Aorta (tissue), 5 donors: Measurements from ENCODE around the gene GPR18. TPM values are rescaled to one million over a fixed set of nuclear protein-coding genes. Genes with fewer than 3 reads are reported as not detected.

ENCODE experiments used
- ATAC-seq: fragments of 200-7000 bp; cut with Tn5 transposase; one replicate; pipeline ENCODE4 v1.9.1; 2022; ENCODE audit warnings: moderate library complexity; ENCODE audit not compliant: low FRiP score
- DNase-seq, 2 donors: peaks; one replicate each; pipeline ENCODE4 v3.0.0-alpha.2; 2020
- H3K27ac ChIP-seq, 2 donors: one replicate each; pipeline ENCODE4 v1.5.1; 2013; ENCODE audit warnings: low read length in 2 of 2, mild to moderate bottlenecking in 2 of 2, moderate library complexity in 2 of 2, control low read depth in 1 of 2, inconsistent platforms in 1 of 2, low read depth in 1 of 2
- H3K27me3 ChIP-seq, 2 donors: one replicate each; pipeline ENCODE4 v1.6.1; 2013; ENCODE audit warnings: control low read depth in 1 of 2, low read length in 1 of 2, mild to moderate bottlenecking in 1 of 2, moderate library complexity in 1 of 2; ENCODE audit not compliant: insufficient read depth in 2 of 2, control insufficient read depth in 1 of 2
- H3K36me3 ChIP-seq, 2 donors: one replicate each; pipeline ENCODE4 v1.6.1; 2013; ENCODE audit warnings: control low read depth in 1 of 2, low read length in 1 of 2, mild to moderate bottlenecking in 1 of 2; ENCODE audit not compliant: insufficient read depth in 2 of 2, control insufficient read depth in 1 of 2
- H3K4me1 ChIP-seq, 2 donors: one replicate each; pipeline ENCODE4 v1.6.1; 2013; ENCODE audit warnings: low read length in 2 of 2, control low read depth in 1 of 2, mild to moderate bottlenecking in 1 of 2, moderate library complexity in 1 of 2; ENCODE audit not compliant: insufficient read depth in 2 of 2, control insufficient read depth in 1 of 2
- H3K4me3 ChIP-seq, 2 donors: one replicate each; pipeline ENCODE4 v1.5.1; 2013; ENCODE audit warnings: low read length in 2 of 2, control low read depth in 1 of 2, mild to moderate bottlenecking in 1 of 2
- H3K9me3 ChIP-seq: one replicate; pipeline ENCODE4 v1.6.1; 2013; ENCODE audit warnings: mild to moderate bottlenecking, low read length; ENCODE audit not compliant: control insufficient read depth
- WGBS, 2 donors: extraction: QIAGEN DNeasy Blood & Tissue Kit; methylation state at CpG; one replicate each; pipeline ENCODE4 v1.1.7; 2013; 5-methylcytosine and 5-hydroxymethylcytosine counted together
- intact Hi-C, 2 donors: fragments of 100-400 bp; cut with DNase I; formaldehyde crosslinking; loops; one replicate each; pipeline versions ENCODE4 v1.14.2 to v1.15.0; 2022
- long read RNA-seq, 2 donors: library from polyadenylated mRNA; unstranded; transcript quantifications; one replicate each; pipeline ENCODE4 v2.0.0, GENCODE V29; 2020 to 2021
- polyA plus RNA-seq, 2 donors: library from polyadenylated mRNA; stranded (reverse); fragments of 200-250 nt; gene quantifications; one replicate each; pipeline ENCODE4 v1.2.3, GENCODE V29; 2013
- total RNA-seq, 2 donors: library from RNA; stranded (reverse); fragmentation: NEBNext Ultra II Directional; extraction: Animal tissue kit (Norgen Biotek cat#: 25700); gene quantifications; one replicate each; pipeline ENCODE4 v1.2.1, GENCODE V29; 2021
- donor health status: healthy with polysubstance abuse.
- donor health status: Bipolar disorder and iron deficiency.
- donor health status: DM: no; HTN: no; CAD: no.
- donor health status: DM: no; HTN: no; CAD: no.
- donor health status: DM: yes; HTN: yes; CAD: no.

Gene GPR18, protein sequence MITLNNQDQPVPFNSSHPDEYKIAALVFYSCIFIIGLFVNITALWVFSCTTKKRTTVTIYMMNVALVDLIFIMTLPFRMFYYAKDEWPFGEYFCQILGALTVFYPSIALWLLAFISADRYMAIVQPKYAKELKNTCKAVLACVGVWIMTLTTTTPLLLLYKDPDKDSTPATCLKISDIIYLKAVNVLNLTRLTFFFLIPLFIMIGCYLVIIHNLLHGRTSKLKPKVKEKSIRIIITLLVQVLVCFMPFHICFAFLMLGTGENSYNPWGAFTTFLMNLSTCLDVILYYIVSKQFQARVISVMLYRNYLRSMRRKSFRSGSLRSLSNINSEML
- under 1 TPM; 0.24 to 0.55 TPM for total RNA-seq
- 1 to 10 TPM in 1 of 2 donors, not detected in 1; 1.5 TPM for polyA plus RNA-seq
- long read RNA-seq, donor 1 = 0 reads
- long read RNA-seq, donor 2, partial matches to known transcripts = 0 of 3 reads
- long read RNA-seq, donor 2, other reads (novel, unspliced or antisense) = 3 of 3 reads

DNA sequence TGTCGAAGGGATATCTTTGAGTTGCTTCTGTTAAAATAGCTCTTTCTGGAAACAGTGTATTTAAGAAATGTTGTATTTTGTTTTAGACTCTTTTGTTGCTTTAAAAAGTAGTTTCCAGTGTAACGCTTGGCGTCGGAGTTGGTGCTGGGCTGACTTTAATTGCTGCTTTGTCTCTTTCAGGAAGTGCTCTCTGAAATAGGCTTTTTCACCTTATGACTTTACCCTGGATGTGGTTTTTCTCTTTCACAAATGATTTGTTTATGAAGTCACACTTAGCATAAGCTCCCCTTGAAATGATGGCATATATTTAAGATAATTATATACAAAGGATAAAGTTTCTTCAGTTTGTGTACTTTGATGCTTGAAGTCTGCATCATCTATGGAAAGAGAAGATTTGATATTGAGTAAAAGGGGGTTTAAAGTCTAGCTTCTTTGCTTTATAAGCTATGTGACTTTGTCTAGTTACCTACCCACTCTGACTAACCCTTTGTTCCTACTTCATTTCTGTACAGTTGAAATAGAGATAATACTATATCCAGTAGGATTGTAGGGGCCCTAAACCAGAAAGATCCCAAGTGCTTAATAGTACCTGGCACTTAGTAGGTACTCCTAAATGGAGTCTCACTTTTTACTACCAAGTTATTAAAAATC, at the start of gene GPR18:
Gene GPR18, minus strand, starts transcription at position 170 of the 651 bp plus-strand sequence. CDS start 2,507 bp downstream, outside the sequence.
- no peak within 1 kb of the TSS for H3K4me3 ChIP-seq
- intact Hi-C loops = no loop called here
- no peak within 1 kb of the TSS for H3K27ac ChIP-seq

GRCh38 chr13:99307648-99308339, 49.6 kb upstream of the GPR18 start:
- ATAC-seq (no peak), DNase-seq (peak in 1 of 2 donors; percentile 67)
- H3K27ac ChIP-seq = peak overlapping the region; percentile 77 to 95
- no peaks in the 10 kb centered on the region for H3K36me3 ChIP-seq
- H3K4me1 ChIP-seq = peaks cover 3 to 4% of the 10 kb centered on the region in 2 donors
- 20 to 21% methylated on average over 6 of the region's 6 CpGs for WGBS, 2 donors
- no peaks in the 10 kb centered on the region for H3K9me3 ChIP-seq
- H3K27me3 ChIP-seq = no peaks in the 10 kb centered on the region
- intact Hi-C loops = no loop called here
- H3K4me3 ChIP-seq = no peak overlapping the region

More for the DNA sequence above, at the start of gene GPR18:
- Histone ChIP-seq H3K27me3 (no peaks in the 10 kb centered on the region), H3K36me3 (peaks cover 0 to 3% of the 10 kb centered on the region in 2 donors), H3K4me1 (no peaks in the 10 kb centered on the region), H3K9me3 (no peaks in the 10 kb centered on the region)
- DNase-seq = no peak
- 86 to 90% methylated on average over 4 of the region's 4 CpGs for WGBS, 2 donors
- ATAC-seq = no peak

DNA sequence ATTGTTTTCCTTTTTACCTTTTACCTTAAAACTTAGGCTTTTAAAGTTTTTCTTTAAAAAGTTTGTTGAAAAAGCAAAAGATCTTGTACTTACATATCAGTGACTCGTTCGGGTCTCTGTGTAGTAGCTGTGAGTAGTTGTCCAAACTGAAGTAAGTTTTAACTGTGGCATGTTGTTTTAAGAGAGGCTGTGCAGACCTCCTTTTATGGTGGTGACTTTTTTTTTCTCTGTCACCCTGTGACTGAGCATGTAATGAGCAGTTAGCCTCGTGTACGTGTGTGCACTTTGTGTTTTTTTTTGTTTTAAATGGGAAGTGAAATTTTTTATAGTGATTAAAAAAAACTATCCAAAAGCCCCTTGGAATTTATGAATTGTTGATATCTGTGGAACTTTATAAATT, 49.1 kb upstream of the GPR18 start, which contains the start of gene GPR183:
Gene GPR183, minus strand, starts transcription at position 153 of the 400 bp plus-strand sequence. CDS start 11,254 bp downstream, outside the sequence.
- Histone ChIP-seq H3K4me3 (peak within 1 kb of the TSS in 1 of 2 donors; percentile 2), H3K27ac (peak within 1 kb of the TSS; percentile 77 to 95), H3K9me3 (no peaks in the 10 kb centered on the region), H3K36me3 (no peaks in the 10 kb centered on the region), H3K27me3 (no peaks in the 10 kb centered on the region), H3K4me1 (peaks cover 3 to 4% of the 10 kb centered on the region in 2 donors)
- intact Hi-C loops = no loop called here
- WGBS, 2 donors = 1 to 3% methylated on average over 4 of the region's 4 CpGs
- DNase-seq (no peak), ATAC-seq (peak; percentile 82)

GRCh38 chr13:99305566-99305965, 47.4 kb upstream of the GPR18 start:
- Histone ChIP-seq H3K36me3 (no peaks in the 10 kb centered on the region), H3K4me1 (peaks cover 3 to 4% of the 10 kb centered on the region in 2 donors), H3K27me3 (no peaks in the 10 kb centered on the region), H3K9me3 (no peaks in the 10 kb centered on the region), H3K27ac (no peak overlapping the region), H3K4me3 (no peak overlapping the region)
- WGBS, 2 donors = 97 to 98% methylated on average over 8 of the region's 8 CpGs
- no peak for DNase-seq
- intact Hi-C loops = no loop called here
- ATAC-seq = no peak

DNA sequence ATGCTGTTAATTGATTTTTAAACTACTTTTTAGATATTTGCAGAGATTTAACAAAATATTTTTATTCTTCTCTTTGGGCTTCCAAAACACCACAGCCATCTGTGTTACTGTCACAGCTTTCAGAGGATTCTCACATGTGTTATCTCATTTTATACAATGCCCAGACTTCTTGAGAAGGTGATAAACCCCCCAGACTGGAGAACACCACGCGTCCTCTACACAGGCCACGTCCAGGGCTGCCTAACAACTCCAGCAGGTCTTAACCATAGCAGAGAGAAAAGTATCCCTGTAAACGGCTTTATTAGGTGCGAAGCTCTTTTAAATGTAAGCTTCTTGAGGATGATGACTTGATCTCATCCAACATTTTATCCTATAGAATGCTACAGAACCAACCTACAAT, 47.0 kb upstream of the GPR18 start:
- H3K4me3 ChIP-seq = no peak overlapping the region
- intact Hi-C loops = no loop called here

GRCh38 chr13:99304541-99304940, 46.4 kb upstream of the GPR18 start:
- DNase-seq = no peak
- 80 to 84% methylated on average over 4 of the region's 4 CpGs for WGBS, 2 donors
- no peak overlapping the region for H3K27ac ChIP-seq
- H3K4me1 ChIP-seq = peaks cover 3 to 4% of the 10 kb centered on the region in 2 donors
- H3K4me3 ChIP-seq = no peak overlapping the region
- no peak for ATAC-seq
- H3K9me3 ChIP-seq = no peaks in the 10 kb centered on the region
- no peaks in the 10 kb centered on the region for H3K36me3 ChIP-seq
- H3K27me3 ChIP-seq = no peaks in the 10 kb centered on the region
- intact Hi-C loops = no loop called here

More for the DNA sequence above, 47.0 kb upstream of the GPR18 start:
- ATAC-seq (no peak), DNase-seq (no peak)
- Histone ChIP-seq H3K9me3 (no peaks in the 10 kb centered on the region), H3K4me1 (peaks cover 3 to 4% of the 10 kb centered on the region in 2 donors), H3K36me3 (no peaks in the 10 kb centered on the region), H3K27me3 (no peaks in the 10 kb centered on the region), H3K27ac (no peak overlapping the region)
- 64 to 91% methylated on average over 5 of the region's 5 CpGs for WGBS, 2 donors

DNA sequence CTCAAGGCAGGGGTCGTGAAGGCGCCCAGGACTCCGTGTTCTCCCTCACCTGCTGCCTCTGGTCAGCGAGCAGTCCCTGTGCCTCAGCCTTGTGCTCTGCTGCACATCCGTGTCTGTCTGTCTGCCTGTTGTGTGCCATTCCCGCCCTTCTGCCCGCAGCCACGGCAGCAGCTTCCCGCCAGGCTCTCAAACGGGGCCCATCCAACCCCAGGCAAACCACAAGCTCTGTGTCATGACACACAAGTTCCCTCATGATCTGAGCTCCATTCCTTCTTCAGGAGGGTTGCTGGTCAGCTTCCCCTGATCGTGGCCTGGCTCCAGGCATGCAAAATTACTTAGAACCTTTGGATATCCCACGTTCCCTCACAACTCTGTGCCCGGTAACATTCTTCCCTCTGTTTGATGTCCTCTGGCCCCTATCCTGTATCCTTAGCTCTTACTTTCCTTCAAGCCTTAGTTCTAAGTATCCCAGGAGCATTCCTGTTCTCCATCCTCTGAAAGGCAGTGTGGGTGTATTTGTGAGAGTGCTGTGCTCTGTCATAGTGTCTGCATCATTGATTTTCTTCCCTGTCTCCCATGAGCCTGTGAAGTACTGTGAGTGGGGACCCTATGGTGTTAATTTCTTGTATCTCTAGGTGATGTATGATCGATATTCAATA, 45.8 kb upstream of the GPR18 start:
- Histone ChIP-seq H3K27me3 (no peaks in the 10 kb centered on the region), H3K4me3 (no peak overlapping the region), H3K36me3 (no peaks in the 10 kb centered on the region), H3K9me3 (no peaks in the 10 kb centered on the region), H3K27ac (no peak overlapping the region), H3K4me1 (peaks cover 3 to 4% of the 10 kb centered on the region in 2 donors)
- intact Hi-C loops = no loop called here
- 88 to 91% methylated on average over 14 of the region's 14 CpGs for WGBS, 2 donors
- ATAC-seq = no peak
- peak in 1 of 2 donors; percentile 79 for DNase-seq
